ELF-1 (cell line): ENCODE measurements around the gene DDR2.

Source experiments
- DNase-seq: peaks from one replicate; pipeline ENCODE4 v3.0.0-alpha.2; 2016; ENCODE audit warnings: low read depth, low spot score

Gene DDR2

GRCh38 chr1:162671664-162672410 lies 39.6 kb downstream of the DDR2 start:
- no peak for DNase-seq

DNA sequence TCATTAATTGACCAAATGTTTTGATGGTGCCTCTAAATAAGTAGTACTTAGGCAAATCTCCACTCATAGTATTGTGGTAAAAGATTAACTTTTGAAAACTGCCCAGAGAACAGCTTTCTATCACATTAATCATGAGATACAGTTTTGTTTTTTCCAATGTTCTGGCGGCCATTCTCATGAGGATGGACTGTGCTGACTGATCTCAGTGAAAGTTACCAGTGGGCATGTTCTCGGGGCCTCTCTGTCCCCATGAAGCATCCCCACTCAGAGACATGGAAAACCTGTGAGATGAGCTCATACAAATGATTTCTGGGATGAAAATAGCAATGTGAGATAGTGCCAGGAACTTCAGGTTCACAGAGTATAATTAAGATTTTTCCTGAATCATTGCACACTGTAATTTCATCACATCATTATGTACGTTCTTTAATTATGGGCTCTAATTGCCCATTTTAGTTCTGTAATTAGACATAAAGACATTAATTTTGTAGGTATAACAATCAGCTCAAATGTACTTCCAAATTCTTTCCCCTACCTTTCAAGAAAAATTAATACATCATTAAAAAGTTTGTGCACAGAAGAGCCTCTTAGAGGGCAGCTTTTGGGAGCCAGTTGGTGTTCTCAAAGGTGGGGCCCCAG lies 40.5 kb downstream of the DDR2 start:
- no peak for DNase-seq

- DNase-seq = no peak
Observed at GRCh38 chr1:162674034-162674608, 41.9 kb downstream of the DDR2 start.

DNA sequence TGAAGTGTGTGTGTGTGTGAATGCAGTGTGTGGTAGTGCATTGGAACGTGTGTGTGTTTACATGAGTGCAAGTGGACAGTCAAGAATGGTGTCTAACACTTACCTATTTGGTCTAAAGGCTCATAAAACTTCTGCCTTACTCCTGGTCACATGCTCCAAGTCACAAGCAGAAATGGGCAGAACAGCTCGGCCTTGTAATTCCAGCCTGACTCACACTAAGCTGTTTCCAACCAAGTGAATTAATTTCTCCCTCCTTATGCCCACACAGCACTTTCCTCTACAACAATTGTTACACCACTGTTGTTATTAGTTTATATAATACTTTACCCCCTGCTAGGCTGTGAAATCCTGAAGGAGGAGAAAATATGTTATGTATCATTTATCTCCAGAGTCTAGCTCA lies 43.8 kb downstream of the DDR2 start:
- no peak for DNase-seq

DNA sequence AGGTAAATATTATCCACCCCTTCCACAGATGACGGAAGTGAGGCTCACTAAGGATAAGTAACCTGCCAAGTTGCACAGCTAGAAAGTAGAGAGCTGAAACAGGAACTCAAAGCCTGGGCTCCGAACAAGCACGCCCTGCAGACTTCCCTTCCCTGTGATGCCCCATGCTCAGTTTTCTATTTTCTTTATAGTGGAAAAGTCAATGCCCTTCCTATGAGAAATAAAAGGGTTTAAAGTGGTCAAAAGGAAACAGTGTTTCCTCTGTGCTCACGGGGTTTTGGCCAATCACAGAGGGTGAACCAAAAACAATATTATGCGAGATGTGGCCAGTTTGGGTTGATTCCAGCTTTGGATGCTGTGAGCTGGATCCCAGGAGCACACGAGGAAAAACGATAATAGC lies 44.5 kb downstream of the DDR2 start:
- DNase-seq = no peak

DNA sequence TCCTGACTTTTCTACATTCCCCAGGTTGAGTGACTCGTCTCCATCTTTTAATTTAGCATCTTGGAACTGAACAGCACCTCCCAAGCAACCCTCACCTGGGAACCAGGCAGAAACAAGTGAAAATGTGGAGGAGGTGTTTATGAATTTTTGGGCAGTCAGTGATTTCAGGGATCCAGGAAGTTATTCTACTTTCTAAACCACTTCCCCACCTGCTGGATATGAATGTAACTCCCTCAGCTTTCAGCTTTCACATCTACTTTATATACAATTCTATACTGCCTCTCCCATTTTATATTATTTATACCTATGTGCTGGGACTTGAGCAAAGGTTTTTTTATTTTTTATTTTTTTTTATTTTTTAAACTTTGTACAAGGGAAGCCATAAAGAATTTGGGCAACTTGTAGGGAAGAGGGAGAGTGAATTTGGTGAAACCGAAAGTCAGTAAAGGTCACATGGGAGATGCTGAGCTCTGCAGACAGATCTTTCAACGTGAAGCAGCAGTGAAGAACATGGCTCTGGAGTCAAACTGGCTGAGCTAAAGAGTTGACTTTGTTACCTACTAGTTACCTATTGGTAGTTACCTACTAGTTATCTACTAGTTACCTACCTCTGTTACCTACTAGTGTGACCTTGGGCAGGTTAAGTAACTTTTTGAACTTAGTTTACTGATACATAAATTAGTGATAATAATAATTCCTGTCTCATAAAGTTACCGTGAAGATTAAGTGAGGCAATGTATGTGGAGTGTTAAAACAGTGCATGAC lies 45.5 kb downstream of the DDR2 start:
- DNase-seq = no peak

GRCh38 chr1:162678439-162678838 lies 46.2 kb downstream of the DDR2 start:
- no peak for DNase-seq

DNA sequence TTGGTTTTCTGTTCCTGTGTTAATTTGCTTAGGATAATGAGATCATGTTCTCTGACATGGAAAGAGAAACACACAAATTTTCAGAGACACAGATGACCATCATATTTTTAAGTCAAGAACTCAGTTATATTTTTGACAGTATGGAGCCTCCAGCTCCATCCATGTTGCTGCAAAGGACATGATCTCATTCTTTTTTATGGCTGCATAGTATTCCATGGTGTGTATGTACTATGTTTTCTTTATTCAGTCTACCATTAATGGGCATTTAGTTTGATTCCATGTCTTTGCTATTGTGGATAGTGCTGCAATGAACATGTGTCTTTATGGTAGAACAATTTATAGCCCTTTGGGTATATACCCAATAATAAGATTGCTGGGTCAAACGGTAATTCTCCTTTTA lies 47.0 kb downstream of the DDR2 start:
- no peak for DNase-seq

GRCh38 chr1:162680419-162681121 lies 48.3 kb downstream of the DDR2 start:
- DNase-seq = no peak

- no peak for DNase-seq
Observed at GRCh38 chr1:162681122-162681436, 48.8 kb downstream of the DDR2 start.

DNA sequence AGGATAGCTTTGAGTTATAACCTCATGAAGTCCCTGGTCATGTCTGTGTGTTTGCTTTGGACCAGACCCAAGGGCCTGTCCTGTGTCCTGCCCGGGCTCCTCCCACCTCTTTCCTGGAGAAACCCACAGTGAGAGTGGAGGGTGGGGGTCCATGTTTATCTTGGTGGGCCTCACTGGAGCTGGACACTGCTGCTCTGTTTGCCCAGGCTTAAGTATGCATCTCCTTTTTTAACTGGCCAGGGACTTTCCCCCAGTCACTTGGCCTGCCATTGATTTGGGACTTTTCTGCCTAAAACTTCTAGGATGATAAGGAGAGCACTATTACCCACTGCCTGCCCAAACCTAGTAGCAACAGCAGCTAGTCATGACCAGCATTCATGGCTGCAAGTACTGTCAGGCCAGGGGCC lies 49.8 kb downstream of the DDR2 start:
- DNase-seq = no peak

GRCh38 chr1:162687870-162688269 lies 55.6 kb downstream of the DDR2 start:
- no peak for DNase-seq

DNA sequence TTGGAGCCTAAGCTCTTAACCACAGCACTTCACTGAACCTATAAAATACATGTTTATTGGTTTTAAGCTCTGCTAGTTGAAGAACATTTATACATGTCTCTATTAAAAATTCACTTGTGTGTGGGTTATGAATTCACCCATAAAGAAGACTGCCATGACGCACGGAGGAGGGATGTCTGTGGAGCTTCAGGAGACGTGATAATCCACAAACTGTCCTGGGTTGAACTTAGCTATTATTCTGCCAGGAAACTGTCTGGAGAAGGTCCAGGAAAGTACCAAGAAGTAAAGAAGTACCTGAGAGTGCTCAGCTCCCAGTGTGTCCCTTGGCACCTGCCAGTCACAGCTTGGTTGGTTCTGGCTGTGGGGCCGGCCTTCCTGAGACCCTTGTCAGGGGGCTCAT lies 56.3 kb downstream of the DDR2 start:
- no peak for DNase-seq

GRCh38 chr1:162688931-162689330 lies 56.7 kb downstream of the DDR2 start:
- DNase-seq = no peak

DNA sequence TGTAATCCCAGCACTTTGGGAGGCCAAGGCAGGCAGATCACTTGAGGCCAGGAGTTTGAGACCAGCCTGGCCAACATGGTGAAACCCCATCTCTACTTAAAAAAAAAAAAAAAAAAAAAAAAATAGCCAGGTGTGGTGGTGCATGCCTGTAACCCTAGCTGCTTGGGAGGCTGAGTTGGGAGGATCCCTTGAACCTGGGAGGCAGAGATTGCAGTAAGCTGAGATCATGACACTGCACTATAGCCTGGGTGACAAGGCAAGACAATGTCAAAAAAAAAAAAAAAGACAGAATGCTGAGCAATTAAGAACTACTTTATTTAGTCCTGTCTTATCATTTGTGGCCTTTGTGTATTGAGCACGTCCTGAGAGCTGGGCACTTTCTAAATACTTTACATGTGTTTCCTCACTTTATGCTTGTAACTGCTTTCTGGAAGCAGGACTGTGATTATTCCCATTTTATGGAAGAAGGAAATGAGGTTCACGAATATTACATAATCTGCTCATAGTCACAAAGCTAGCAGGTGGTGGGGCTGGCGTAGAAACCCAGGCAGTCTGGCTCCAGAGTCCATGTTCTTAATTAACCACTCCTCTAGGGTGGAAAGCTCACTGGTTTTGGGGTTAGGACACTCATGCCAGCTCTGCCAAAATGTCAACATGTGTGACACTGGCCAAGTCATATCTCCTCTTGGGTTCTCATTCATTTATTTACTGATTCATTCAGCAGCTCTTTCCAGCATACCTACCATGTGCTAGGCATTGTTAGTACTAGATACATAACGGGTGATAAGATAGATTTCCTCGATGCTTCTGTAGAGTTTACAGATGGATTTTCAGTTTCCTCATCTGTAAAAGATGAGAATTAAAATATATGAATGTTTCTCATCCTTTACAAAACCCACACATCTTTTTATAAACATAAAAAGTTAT lies 57.7 kb downstream of the DDR2 start:
- no peak for DNase-seq

DNA sequence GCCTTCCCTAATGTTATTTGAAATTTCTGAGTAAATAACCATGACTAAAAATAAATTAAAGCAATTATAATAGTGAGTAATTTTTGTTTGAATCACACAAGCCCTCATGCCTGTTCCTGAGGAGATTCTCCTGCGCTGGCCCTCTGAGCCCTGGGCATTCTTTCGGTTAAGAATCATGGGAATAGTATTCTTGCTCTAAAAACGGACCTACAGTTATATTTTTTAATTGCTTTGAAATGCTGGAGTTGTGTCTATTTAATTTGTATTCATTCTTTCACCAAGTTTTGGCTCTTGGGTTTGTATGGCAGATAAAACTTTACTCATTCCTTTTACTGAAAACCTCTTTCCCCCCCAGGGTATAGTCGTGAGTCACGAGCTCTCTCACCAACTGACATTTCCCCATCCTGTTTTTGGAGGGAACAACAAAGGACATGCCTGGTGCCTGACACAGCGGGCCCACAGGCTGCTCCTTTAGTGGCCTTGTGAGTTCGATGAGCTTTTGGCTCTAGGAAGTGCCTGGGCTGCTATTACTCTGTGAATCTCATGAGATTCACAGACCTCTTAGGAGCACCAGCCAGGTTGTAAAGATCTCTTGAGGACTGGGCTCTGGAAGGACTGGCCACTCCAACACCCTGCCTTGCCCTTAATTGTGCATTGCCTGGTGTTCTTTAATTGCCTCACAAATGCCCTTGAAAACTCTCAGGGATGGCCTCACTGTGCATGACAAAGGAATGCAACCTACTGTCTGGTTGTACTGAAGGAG lies 58.6 kb downstream of the DDR2 start:
- peak; percentile 92 for DNase-seq

DNA sequence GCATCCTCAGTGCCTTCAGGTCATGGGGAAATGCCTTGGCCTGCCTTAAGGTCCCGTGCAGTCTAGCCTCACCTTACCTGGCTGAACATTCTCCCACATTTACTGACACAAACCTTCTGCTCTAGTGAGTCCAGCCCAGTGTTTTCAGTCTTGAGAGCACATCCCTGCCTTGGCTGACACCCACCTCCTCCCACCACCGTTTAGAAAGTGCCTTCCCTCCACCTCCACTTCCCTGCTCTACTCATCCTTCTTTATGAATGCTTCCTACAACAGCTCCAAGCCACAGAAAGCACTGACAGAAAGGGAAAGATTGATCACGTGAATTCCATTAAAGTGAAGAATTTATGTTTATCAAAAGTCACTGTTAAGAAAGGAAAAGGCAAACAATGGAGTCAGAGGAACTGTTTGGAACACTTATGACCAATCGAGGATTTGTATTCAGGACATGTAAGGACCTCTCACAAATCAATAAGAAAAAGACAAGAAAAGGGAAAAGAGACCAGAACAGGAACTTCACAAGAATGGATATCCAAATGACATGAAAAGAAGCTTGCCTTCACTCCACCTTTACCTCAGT lies 59.8 kb downstream of the DDR2 start:
- DNase-seq = no peak

DNA sequence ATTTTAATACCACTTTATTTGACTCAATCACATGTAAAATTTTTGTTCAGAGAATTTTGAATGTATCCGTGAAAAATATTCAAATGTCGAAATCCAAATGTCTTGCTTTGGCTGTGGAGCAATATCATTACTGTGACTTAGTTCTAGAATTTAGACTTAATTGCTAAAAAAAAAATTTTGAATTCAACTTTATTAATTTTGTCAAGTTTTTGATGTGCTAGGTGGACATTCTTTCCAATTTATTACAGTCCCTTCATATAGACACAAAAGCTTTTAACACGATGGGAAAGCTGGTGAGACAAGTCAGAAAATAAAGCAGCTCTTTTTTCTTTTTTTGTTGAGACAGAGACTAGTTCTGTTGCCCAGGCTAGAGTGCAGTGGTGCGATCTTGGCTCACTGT lies 62.6 kb downstream of the DDR2 start:
- no peak for DNase-seq

GRCh38 chr1:162695687-162696086 lies 63.4 kb downstream of the DDR2 start:
- no peak for DNase-seq
